ENCODE data around the gene DRC3. TPM values are rescaled to one million over a fixed set of nuclear protein-coding genes. Genes with fewer than 3 reads are reported as not detected.

Gene DRC3
- total RNA-seq, 1 experiment from 2014 or later: 2.4 TPM

GRCh38 chr17:17950806-17951205 lies 21.9 kb upstream of the DRC3 start:
- intact Hi-C loops (cut with micrococcal nuclease): no loop called here
- Histone ChIP-seq H3K9me2 (ENCODE audit: insufficient read depth) (no peaks in the 10 kb centered on the region), H3K9me3 (ENCODE audit: control insufficient read depth in 1 of 2, insufficient read depth in 1 of 2, low read depth in 1 of 2, low read length in 2 of 2) (no peaks in the 10 kb centered on the region), H3K27me3 (ENCODE audit: insufficient read depth, low read length) (no peaks in the 10 kb centered on the region), H3K9ac (ENCODE audit: low read length) (no peak overlapping the region), H2AFZ (ENCODE audit: low read depth, low read length, poor library complexity, severe bottlenecking) (no peak overlapping the region), H3K27ac (ENCODE audit: low read depth, low read length) (no peak overlapping the region), H4K20me1 (ENCODE audit: insufficient read depth) (no peaks in the 10 kb centered on the region), H3K4me1 (ENCODE audit: control insufficient read depth in 1 of 2, insufficient read depth in 2 of 2, low read length in 2 of 2) (peaks cover 23 to 24% of the 10 kb centered on the region in 2 experiments), H3K36me3 (ENCODE audit: control insufficient read depth in 1 of 2, insufficient read depth in 2 of 2, low read length in 2 of 2) (no peaks in the 10 kb centered on the region), H3K79me2 (ENCODE audit: insufficient read depth, low read length) (no peaks in the 10 kb centered on the region), H3K4me3 (replicated peaks in 1 of 2; ENCODE audit: low read depth in 1 of 2, low read length in 2 of 2) (no peak overlapping the region), H3K4me2 (ENCODE audit: low read length) (peak overlapping the region; percentile 16; the same call in 1 of the 2 replicates)
- BruUV-seq (replicated peaks): no TSS peak
- ChIA-PET CTCF (no interaction called here), POLR2A (no interaction called here), RAD21 (ENCODE audit: low non-redundant PET in 1 of 2, low total read pairs in 2 of 2, uncharacterized antibody in 2 of 2, unreplicated experiment in 2 of 2) (no interaction called here)
- TF ChIP-seq JUND (IDR thresholded peaks at IDR 0.05): no peak
- TF ChIP-seq EGR1 (IDR thresholded peaks at IDR 0.05; ENCODE audit: low read depth): no peak
- no peak for TF ChIP-seq CEBPB (IDR thresholded peaks at IDR 0.05; ENCODE audit: low read depth)
- peak in 2 of 3 experiments; percentile 51 to 58; a peak in 4 of 6 replicates for TF ChIP-seq CTCF (IDR thresholded peaks at IDR 0.05 in 2 of 3, conservative IDR thresholded peaks at IDR 0.05 in 1 of 3; ENCODE audit: borderline replicate concordance in 1 of 3, insufficient read depth in 1 of 3, low read depth in 2 of 3, low read length in 2 of 3)
- TF ChIP-seq POLR2AphosphoS5 (IDR thresholded peaks at IDR 0.05; ENCODE audit: low read depth, low read length): no peak
- TF ChIP-seq RAD21 (IDR thresholded peaks at IDR 0.05; ENCODE audit: low read depth): 0 out of 2 replicates have a peak, but pooled peaks have one; percentile 8
- DNase-seq (ENCODE audit: low read depth, low spot score) (no peak), ATAC-seq (peak; percentile 86)

GRCh38 chr17:17951524-17951923 lies 21.1 kb upstream of the DRC3 start:
- no TSS peak for BruUV-seq (replicated peaks)
- intact Hi-C loops (cut with micrococcal nuclease): no loop called here
- Histone ChIP-seq H4K20me1 (ENCODE audit: insufficient read depth) (no peaks in the 10 kb centered on the region), H3K4me1 (ENCODE audit: control insufficient read depth in 1 of 2, insufficient read depth in 2 of 2, low read length in 2 of 2) (peaks cover 23 to 27% of the 10 kb centered on the region in 2 experiments), H3K4me2 (ENCODE audit: low read length) (no peak overlapping the region), H2AFZ (ENCODE audit: low read depth, low read length, poor library complexity, severe bottlenecking) (no peak overlapping the region), H3K79me2 (ENCODE audit: insufficient read depth, low read length) (no peaks in the 10 kb centered on the region; the same call in 1 of the 2 replicates), H3K27ac (ENCODE audit: low read depth, low read length) (no peak overlapping the region), H3K4me3 (replicated peaks in 1 of 2; ENCODE audit: low read depth in 1 of 2, low read length in 2 of 2) (no peak overlapping the region), H3K9ac (ENCODE audit: low read length) (no peak overlapping the region), H3K36me3 (ENCODE audit: control insufficient read depth in 1 of 2, insufficient read depth in 2 of 2, low read length in 2 of 2) (no peaks in the 10 kb centered on the region), H3K27me3 (ENCODE audit: insufficient read depth, low read length) (no peaks in the 10 kb centered on the region), H3K9me3 (ENCODE audit: control insufficient read depth in 1 of 2, insufficient read depth in 1 of 2, low read depth in 1 of 2, low read length in 2 of 2) (no peaks in the 10 kb centered on the region), H3K9me2 (ENCODE audit: insufficient read depth) (no peaks in the 10 kb centered on the region)
- ATAC-seq (no peak), DNase-seq (ENCODE audit: low read depth, low spot score) (no peak)
- TF ChIP-seq ZFX (IDR thresholded peaks at IDR 0.05) (no peak), POLR2AphosphoS5 (IDR thresholded peaks at IDR 0.05; ENCODE audit: low read depth, low read length) (no peak), MAX (IDR thresholded peaks at IDR 0.05) (no peak), CEBPB (IDR thresholded peaks at IDR 0.05; ENCODE audit: low read depth) (no peak), SP1 (IDR thresholded peaks at IDR 0.05; ENCODE audit: low read depth) (no peak), JUND (IDR thresholded peaks at IDR 0.05) (no peak), ZNF274 (IDR thresholded peaks at IDR 0.05; ENCODE audit: low read depth, low read length) (no peak), ELF1 (IDR thresholded peaks at IDR 0.05; ENCODE audit: borderline replicate concordance, low read depth) (no peak), EZH2phosphoT487 (IDR thresholded peaks at IDR 0.05; ENCODE audit: borderline replicate concordance) (no peak), ZBTB33 (IDR thresholded peaks at IDR 0.05; ENCODE audit: extremely low read depth, insufficient replicate concordance, low read length) (no peak), RAD21 (IDR thresholded peaks at IDR 0.05; ENCODE audit: low read depth) (no peak), CBX3 (IDR thresholded peaks at IDR 0.05; ENCODE audit: low read depth) (no peak), SIN3A (IDR thresholded peaks at IDR 0.05; ENCODE audit: low read depth) (no peak), ATF3 (IDR thresholded peaks at IDR 0.05) (no peak)
- ChIA-PET CTCF (no interaction called here), POLR2A (no interaction called here), RAD21 (ENCODE audit: low non-redundant PET in 1 of 2, low total read pairs in 2 of 2, uncharacterized antibody in 2 of 2, unreplicated experiment in 2 of 2) (interaction anchor here in 1 of 2 experiments (0.7 kb wide), 1 partner anchor 52 kb away, joined by 9 read pairs; no protein-coding TSS in a partner anchor)

All from HCT116 (cell line).